ENCODE results near the gene POC1A. TPM values are rescaled to one million over a fixed set of nuclear protein-coding genes. Genes with fewer than 3 reads are reported as not detected.

POC1A gene
- 14.2 and 19.8 TPM in 2 replicates for total RNA-seq (2014; rRNA removed; shearing (Covaris generic); ENCODE audit: low replicate concordance)

GRCh38 chr3:52154135-52155094 lies at the start of gene POC1A:
POC1A (minus strand) TSS chr3:52154423; CDS start chr3:52154372, 51 bp downstream.
- peak; percentile 95 for DNase-seq
- no peaks in the 10 kb centered on the region; the same call in 1 of the 2 replicates for H3K36me3 ChIP-seq
- H3K9me3 ChIP-seq, result no peaks in the 10 kb centered on the region
- no peaks in the 10 kb centered on the region for H3K27me3 ChIP-seq
- peak within 1 kb of the TSS; percentile 77 for H3K4me3 ChIP-seq

- no peaks in the 10 kb centered on the region for H3K27me3 ChIP-seq
- no peak overlapping the region for H3K4me3 ChIP-seq
- peaks cover 58% of the 10 kb centered on the region for H3K36me3 ChIP-seq
- no peak for DNase-seq
- no peaks in the 10 kb centered on the region; the same call in 1 of the 2 replicates for H3K9me3 ChIP-seq
These were observed 49.5 kb upstream of the POC1A start for GRCh38 chr3:52203701-52204100.

GRCh38 chr3:52202384-52203077 lies 48.3 kb upstream of the POC1A start:
- no peak for DNase-seq
- H3K27me3 ChIP-seq, result no peaks in the 10 kb centered on the region
- no peak overlapping the region for H3K4me3 ChIP-seq
- no peaks in the 10 kb centered on the region; the same call in 1 of the 2 replicates for H3K9me3 ChIP-seq
- peaks cover 49% of the 10 kb centered on the region for H3K36me3 ChIP-seq

- Histone ChIP-seq H3K4me3 (no peak overlapping the region), H3K36me3 (peaks cover 44% of the 10 kb centered on the region), H3K27me3 (no peaks in the 10 kb centered on the region), H3K9me3 (no peaks in the 10 kb centered on the region)
- DNase-seq, result no peak
These were observed 46.9 kb upstream of the POC1A start for GRCh38 chr3:52200981-52201679.

- Histone ChIP-seq H3K4me3 (peak overlapping the region; percentile 88), H3K36me3 (peaks cover 21% of the 10 kb centered on the region), H3K27me3 (no peaks in the 10 kb centered on the region), H3K9me3 (no peaks in the 10 kb centered on the region)
- no peak for DNase-seq
These were observed 44.7 kb upstream of the POC1A start for GRCh38 chr3:52198643-52199608.

- Histone ChIP-seq H3K36me3 (peaks cover 14% of the 10 kb centered on the region), H3K27me3 (no peaks in the 10 kb centered on the region), H3K4me3 (peak within 1 kb of the TSS; percentile 88), H3K9me3 (no peaks in the 10 kb centered on the region)
- peak; percentile 80 for DNase-seq
These were observed 43.8 kb upstream of the POC1A start, which contains the start of gene ALAS1 for GRCh38 chr3:52197842-52198625. ALAS1 (plus strand) TSS chr3:52198160; CDS start chr3:52199242, 1,082 bp downstream.

GRCh38 chr3:52197499-52197841 lies 43.2 kb upstream of the POC1A start:
- no peaks in the 10 kb centered on the region for H3K9me3 ChIP-seq
- no peak for DNase-seq
- peak overlapping the region; percentile 88 for H3K4me3 ChIP-seq
- peaks cover 10% of the 10 kb centered on the region for H3K36me3 ChIP-seq
- no peaks in the 10 kb centered on the region for H3K27me3 ChIP-seq

GRCh38 chr3:52196977-52197376 lies 42.8 kb upstream of the POC1A start:
- H3K27me3 ChIP-seq, result no peaks in the 10 kb centered on the region
- peaks cover 6% of the 10 kb centered on the region for H3K36me3 ChIP-seq
- H3K9me3 ChIP-seq, result no peaks in the 10 kb centered on the region
- no peak for DNase-seq
- no peak overlapping the region for H3K4me3 ChIP-seq

- Histone ChIP-seq H3K36me3 (peaks cover 3% of the 10 kb centered on the region; the same call in 1 of the 2 replicates), H3K9me3 (no peaks in the 10 kb centered on the region), H3K27me3 (no peaks in the 10 kb centered on the region), H3K4me3 (no peak overlapping the region)
- peak; percentile 60 for DNase-seq
These were observed 41.7 kb upstream of the POC1A start for GRCh38 chr3:52195823-52196331.

- Histone ChIP-seq H3K27me3 (no peaks in the 10 kb centered on the region), H3K9me3 (no peaks in the 10 kb centered on the region), H3K36me3 (peaks cover 3% of the 10 kb centered on the region; the same call in 1 of the 2 replicates), H3K4me3 (no peak overlapping the region)
- DNase-seq, result no peak
These were observed 41.0 kb upstream of the POC1A start for GRCh38 chr3:52195291-52195597.

- Histone ChIP-seq H3K4me3 (no peak overlapping the region), H3K9me3 (no peaks in the 10 kb centered on the region), H3K36me3 (peaks cover 3% of the 10 kb centered on the region; the same call in 1 of the 2 replicates), H3K27me3 (no peaks in the 10 kb centered on the region)
- no peak for DNase-seq
These were observed 40.5 kb upstream of the POC1A start for GRCh38 chr3:52194485-52195290.

GRCh38 chr3:52193065-52193464 lies 38.8 kb upstream of the POC1A start:
- no peaks in the 10 kb centered on the region for H3K9me3 ChIP-seq
- H3K4me3 ChIP-seq, result no peak overlapping the region
- H3K36me3 ChIP-seq, result no peaks in the 10 kb centered on the region
- H3K27me3 ChIP-seq, result no peaks in the 10 kb centered on the region
- peak; percentile 92 for DNase-seq

GRCh38 chr3:52191663-52192062 lies 37.4 kb upstream of the POC1A start:
- Histone ChIP-seq H3K27me3 (no peaks in the 10 kb centered on the region), H3K4me3 (no peak overlapping the region), H3K36me3 (no peaks in the 10 kb centered on the region), H3K9me3 (no peaks in the 10 kb centered on the region)
- DNase-seq, result no peak

- Histone ChIP-seq H3K36me3 (no peaks in the 10 kb centered on the region), H3K4me3 (no peak overlapping the region), H3K9me3 (no peaks in the 10 kb centered on the region), H3K27me3 (no peaks in the 10 kb centered on the region)
- peak; percentile 86 for DNase-seq
These were observed 36.3 kb upstream of the POC1A start for GRCh38 chr3:52190294-52191074.

Measured in MG63 (cell line).